ENCODE data around the gene ERVW-1. TPM values are rescaled to one million over a fixed set of nuclear protein-coding genes. Genes with fewer than 3 reads are reported as not detected.
A peak's percentile ranks its signal among the peaks of the same experiment; 100 is the strongest.

Gene ERVW-1
- total and polyA plus RNA-seq, 2 of the 13 experiments (the other 11 are each of a cell fraction or from before 2014, with no cell fraction given): not detected

DNA sequence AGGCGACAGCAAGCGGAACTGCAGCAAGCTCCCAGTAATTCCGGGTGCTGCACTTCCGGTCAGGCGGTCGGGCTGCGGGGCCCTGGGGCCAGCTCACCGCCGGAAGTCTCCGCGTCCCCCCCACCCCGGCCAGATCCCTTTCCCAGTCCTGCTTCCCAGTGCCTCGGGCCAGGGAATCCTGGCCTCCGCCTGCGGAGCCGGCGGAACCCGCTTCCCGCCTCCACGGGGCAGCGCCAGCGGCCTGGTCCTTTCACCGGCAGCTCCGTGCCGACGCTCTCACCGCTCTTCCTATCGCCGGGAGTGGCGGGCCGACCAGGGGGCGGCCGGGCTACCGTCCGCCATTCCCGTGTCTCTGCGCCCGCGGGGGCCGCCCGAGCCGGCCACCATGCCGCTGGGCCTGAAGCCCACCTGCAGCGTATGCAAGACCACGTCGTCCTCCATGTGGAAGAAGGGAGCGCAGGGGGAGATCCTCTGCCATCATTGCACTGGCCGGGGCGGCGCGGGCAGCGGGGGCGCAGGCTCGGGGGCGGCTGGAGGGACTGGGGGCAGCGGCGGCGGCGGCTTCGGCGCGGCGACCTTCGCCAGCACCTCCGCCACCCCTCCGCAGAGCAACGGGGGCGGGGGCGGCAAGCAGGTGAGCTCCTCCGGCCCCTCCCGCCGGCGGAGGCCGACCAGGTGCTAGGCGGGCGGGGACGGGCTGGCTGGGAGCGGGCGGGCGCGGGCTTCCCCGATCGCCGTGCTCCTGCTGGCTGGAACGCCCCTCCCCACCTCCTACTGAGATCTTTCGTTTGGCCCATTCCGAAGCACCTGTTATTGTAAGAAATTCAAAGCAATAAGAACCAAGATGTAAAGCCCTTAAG, 30.2 kb downstream of the ERVW-1 start, which contains the start of gene GATAD1 (continued):
- TF ChIP-seq, protein P1, sequence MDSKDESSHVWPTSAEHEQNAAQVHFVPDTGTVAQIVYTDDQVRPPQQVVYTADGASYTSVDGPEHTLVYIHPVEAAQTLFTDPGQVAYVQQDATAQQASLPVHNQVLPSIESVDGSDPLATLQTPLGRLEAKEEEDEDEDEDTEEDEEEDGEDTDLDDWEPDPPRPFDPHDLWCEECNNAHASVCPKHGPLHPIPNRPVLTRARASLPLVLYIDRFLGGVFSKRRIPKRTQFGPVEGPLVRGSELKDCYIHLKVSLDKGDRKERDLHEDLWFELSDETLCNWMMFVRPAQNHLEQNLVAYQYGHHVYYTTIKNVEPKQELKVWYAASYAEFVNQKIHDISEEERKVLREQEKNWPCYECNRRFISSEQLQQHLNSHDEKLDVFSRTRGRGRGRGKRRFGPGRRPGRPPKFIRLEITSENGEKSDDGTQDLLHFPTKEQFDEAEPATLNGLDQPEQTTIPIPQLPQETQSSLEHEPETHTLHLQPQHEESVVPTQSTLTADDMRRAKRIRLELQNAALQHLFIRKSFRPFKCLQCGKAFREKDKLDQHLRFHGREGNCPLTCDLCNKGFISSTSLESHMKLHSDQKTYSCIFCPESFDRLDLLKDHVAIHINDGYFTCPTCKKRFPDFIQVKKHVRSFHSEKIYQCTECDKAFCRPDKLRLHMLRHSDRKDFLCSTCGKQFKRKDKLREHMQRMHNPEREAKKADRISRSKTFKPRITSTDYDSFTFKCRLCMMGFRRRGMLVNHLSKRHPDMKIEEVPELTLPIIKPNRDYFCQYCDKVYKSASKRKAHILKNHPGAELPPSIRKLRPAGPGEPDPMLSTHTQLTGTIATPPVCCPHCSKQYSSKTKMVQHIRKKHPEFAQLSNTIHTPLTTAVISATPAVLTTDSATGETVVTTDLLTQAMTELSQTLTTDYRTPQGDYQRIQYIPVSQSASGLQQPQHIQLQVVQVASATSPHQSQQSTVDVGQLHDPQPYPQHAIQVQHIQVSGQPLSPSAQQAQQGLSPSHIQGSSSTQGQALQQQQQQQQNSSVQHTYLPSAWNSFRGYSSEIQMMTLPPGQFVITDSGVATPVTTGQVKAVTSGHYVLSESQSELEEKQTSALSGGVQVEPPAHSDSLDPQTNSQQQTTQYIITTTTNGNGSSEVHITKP (CRISPR knock-in tag; IDR thresholded peaks at IDR 0.05; ENCODE audit: low read depth): peak; percentile 63; the same call in 1 of the 2 replicates
- TF ChIP-seq, protein P2, sequence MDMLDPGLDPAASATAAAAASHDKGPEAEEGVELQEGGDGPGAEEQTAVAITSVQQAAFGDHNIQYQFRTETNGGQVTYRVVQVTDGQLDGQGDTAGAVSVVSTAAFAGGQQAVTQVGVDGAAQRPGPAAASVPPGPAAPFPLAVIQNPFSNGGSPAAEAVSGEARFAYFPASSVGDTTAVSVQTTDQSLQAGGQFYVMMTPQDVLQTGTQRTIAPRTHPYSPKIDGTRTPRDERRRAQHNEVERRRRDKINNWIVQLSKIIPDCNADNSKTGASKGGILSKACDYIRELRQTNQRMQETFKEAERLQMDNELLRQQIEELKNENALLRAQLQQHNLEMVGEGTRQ (IDR thresholded peaks at IDR 0.05; ENCODE audit: low read depth, low read length): no peak
- TF ChIP-seq, protein P2 (CRISPR knock-in tag; IDR thresholded peaks at IDR 0.05; ENCODE audit: borderline replicate concordance): peak; percentile 49; the same call in 1 of the 2 replicates
- TF ChIP-seq DMTF1 (CRISPR knock-in tag; IDR thresholded peaks at IDR 0.05): no peak
- TF ChIP-seq, protein P3, sequence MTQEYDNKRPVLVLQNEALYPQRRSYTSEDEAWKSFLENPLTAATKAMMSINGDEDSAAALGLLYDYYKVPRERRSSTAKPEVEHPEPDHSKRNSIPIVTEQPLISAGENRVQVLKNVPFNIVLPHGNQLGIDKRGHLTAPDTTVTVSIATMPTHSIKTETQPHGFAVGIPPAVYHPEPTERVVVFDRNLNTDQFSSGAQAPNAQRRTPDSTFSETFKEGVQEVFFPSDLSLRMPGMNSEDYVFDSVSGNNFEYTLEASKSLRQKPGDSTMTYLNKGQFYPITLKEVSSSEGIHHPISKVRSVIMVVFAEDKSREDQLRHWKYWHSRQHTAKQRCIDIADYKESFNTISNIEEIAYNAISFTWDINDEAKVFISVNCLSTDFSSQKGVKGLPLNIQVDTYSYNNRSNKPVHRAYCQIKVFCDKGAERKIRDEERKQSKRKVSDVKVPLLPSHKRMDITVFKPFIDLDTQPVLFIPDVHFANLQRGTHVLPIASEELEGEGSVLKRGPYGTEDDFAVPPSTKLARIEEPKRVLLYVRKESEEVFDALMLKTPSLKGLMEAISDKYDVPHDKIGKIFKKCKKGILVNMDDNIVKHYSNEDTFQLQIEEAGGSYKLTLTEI (CRISPR knock-in tag; conservative IDR thresholded peaks at IDR 0.05): no peak
- TF ChIP-seq, protein P4, sequence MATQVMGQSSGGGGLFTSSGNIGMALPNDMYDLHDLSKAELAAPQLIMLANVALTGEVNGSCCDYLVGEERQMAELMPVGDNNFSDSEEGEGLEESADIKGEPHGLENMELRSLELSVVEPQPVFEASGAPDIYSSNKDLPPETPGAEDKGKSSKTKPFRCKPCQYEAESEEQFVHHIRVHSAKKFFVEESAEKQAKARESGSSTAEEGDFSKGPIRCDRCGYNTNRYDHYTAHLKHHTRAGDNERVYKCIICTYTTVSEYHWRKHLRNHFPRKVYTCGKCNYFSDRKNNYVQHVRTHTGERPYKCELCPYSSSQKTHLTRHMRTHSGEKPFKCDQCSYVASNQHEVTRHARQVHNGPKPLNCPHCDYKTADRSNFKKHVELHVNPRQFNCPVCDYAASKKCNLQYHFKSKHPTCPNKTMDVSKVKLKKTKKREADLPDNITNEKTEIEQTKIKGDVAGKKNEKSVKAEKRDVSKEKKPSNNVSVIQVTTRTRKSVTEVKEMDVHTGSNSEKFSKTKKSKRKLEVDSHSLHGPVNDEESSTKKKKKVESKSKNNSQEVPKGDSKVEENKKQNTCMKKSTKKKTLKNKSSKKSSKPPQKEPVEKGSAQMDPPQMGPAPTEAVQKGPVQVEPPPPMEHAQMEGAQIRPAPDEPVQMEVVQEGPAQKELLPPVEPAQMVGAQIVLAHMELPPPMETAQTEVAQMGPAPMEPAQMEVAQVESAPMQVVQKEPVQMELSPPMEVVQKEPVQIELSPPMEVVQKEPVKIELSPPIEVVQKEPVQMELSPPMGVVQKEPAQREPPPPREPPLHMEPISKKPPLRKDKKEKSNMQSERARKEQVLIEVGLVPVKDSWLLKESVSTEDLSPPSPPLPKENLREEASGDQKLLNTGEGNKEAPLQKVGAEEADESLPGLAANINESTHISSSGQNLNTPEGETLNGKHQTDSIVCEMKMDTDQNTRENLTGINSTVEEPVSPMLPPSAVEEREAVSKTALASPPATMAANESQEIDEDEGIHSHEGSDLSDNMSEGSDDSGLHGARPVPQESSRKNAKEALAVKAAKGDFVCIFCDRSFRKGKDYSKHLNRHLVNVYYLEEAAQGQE (IDR thresholded peaks at IDR 0.05; ENCODE audit: borderline replicate concordance in 1 of 2, low read depth in 1 of 2, low read length in 2 of 2): peak in 1 of 2 experiments; percentile 37; a peak in 1 of 4 replicates
- TF ChIP-seq ZNF776 (CRISPR knock-in tag; IDR thresholded peaks at IDR 0.05): peak; percentile 73
- 0 out of 2 replicates have a peak, but pooled peaks have one; percentile 37 for TF ChIP-seq ZSCAN25 (CRISPR knock-in tag; IDR thresholded peaks at IDR 0.05)
- 0 out of 2 replicates have a peak, but pooled peaks have one; percentile 47 for TF ChIP-seq NCOA1 (CRISPR knock-in tag; IDR thresholded peaks at IDR 0.05)
